ENCODE data around the gene ARFGEF3. TPM values are rescaled to one million over a fixed set of nuclear protein-coding genes. Genes with fewer than 3 reads are reported as not detected.
A peak's percentile ranks its signal among the peaks of the same experiment; 100 is the strongest.

The ARFGEF3 gene
- total RNA-seq, 3 donors from 2014 or later (not counting 1 experiment from before 2014, with no cell fraction given): 0.05 to 0.09 TPM; not detected in 1

- Histone ChIP-seq H3K27me3 (ENCODE audit: control insufficient read depth, insufficient read depth, low read length) (no peaks in the 10 kb centered on the region), H3K4me1 (ENCODE audit: control insufficient read depth, insufficient read depth, low read length) (no peaks in the 10 kb centered on the region), H3K27ac (ENCODE audit: low read length) (no peak overlapping the region), H3K36me3 (ENCODE audit: control insufficient read depth, insufficient read depth, low read length) (no peaks in the 10 kb centered on the region), H3K4me3 (ENCODE audit: low read length) (no peak overlapping the region), H3K9me3 (ENCODE audit: control insufficient read depth, insufficient read depth, low read length) (no peaks in the 10 kb centered on the region)
- no peak for ATAC-seq
- DNase-seq: peak in 1 of 2 donors; percentile 26
- intact Hi-C loops (cut with micrococcal nuclease): no loop called here
- Mint-ChIP-seq H3K27me3 (ENCODE audit: low read depth in 2 of 2) (no peaks in the 10 kb centered on the region), H3K4me3 (no peak overlapping the region), H3K36me3 (no peaks in the 10 kb centered on the region), H3K4me1 (no peaks in the 10 kb centered on the region), H3K9me3 (no peaks in the 10 kb centered on the region), H3K27ac (no peak overlapping the region)
- 45% methylated on average over 6 of the region's 6 CpGs for WGBS (ENCODE audit: insufficient coverage)
- TF ChIP-seq, protein P1, sequence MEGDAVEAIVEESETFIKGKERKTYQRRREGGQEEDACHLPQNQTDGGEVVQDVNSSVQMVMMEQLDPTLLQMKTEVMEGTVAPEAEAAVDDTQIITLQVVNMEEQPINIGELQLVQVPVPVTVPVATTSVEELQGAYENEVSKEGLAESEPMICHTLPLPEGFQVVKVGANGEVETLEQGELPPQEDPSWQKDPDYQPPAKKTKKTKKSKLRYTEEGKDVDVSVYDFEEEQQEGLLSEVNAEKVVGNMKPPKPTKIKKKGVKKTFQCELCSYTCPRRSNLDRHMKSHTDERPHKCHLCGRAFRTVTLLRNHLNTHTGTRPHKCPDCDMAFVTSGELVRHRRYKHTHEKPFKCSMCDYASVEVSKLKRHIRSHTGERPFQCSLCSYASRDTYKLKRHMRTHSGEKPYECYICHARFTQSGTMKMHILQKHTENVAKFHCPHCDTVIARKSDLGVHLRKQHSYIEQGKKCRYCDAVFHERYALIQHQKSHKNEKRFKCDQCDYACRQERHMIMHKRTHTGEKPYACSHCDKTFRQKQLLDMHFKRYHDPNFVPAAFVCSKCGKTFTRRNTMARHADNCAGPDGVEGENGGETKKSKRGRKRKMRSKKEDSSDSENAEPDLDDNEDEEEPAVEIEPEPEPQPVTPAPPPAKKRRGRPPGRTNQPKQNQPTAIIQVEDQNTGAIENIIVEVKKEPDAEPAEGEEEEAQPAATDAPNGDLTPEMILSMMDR (IDR thresholded peaks at IDR 0.05): no peak
Measured at GRCh38 chr6:138289739-138290138, 128.0 kb downstream of the ARFGEF3 start.

DNA sequence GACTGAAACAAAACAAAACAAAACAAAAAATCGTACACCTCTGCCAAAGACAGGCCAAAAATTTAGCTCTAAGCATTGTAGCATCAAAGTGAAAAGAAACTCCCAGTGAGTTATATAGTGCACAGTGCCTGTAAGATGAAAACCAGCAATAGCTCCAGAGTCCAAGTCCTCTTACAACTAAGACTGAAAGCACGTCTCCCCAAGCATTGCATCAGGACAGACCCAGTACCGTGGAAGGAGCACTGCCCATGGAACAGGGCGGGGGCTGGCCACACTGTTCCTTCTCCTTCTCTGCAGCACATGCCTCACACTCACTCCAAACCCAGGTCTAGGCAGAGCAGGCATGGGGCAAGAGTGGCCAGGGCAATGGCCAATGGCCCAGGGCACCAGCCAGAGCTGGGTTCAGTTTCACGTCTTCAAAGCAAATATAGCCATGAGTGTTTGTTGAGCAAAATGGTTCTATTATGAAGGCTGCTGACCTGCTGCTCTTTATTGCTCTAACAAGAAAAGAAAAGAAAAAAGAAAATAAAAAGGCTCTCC lies 128.8 kb downstream of the ARFGEF3 start:
- intact Hi-C loops (cut with micrococcal nuclease): no loop called here
- WGBS (ENCODE audit: insufficient coverage): 76% methylated on average over 5 of the region's 5 CpGs
- Histone ChIP-seq H3K27me3 (ENCODE audit: control insufficient read depth, insufficient read depth, low read length) (no peaks in the 10 kb centered on the region), H3K4me1 (ENCODE audit: control insufficient read depth, insufficient read depth, low read length) (no peaks in the 10 kb centered on the region), H3K9me3 (ENCODE audit: control insufficient read depth, insufficient read depth, low read length) (no peaks in the 10 kb centered on the region), H3K4me3 (ENCODE audit: low read length) (no peak overlapping the region), H3K36me3 (ENCODE audit: control insufficient read depth, insufficient read depth, low read length) (no peaks in the 10 kb centered on the region), H3K27ac (ENCODE audit: low read length) (no peak overlapping the region)
- Mint-ChIP-seq H3K4me3 (no peak overlapping the region), H3K27ac (no peak overlapping the region), H3K9me3 (no peaks in the 10 kb centered on the region), H3K4me1 (no peaks in the 10 kb centered on the region), H3K36me3 (no peaks in the 10 kb centered on the region), H3K27me3 (ENCODE audit: low read depth in 2 of 2) (no peaks in the 10 kb centered on the region)
- ATAC-seq (no peak), DNase-seq (no peak)
- TF ChIP-seq, protein P1 (IDR thresholded peaks at IDR 0.05): no peak

GRCh38 chr6:138291036-138291848 lies 129.5 kb downstream of the ARFGEF3 start:
- Histone ChIP-seq H3K4me1 (ENCODE audit: control insufficient read depth, insufficient read depth, low read length) (no peaks in the 10 kb centered on the region), H3K27ac (ENCODE audit: low read length) (no peak overlapping the region), H3K9me3 (ENCODE audit: control insufficient read depth, insufficient read depth, low read length) (no peaks in the 10 kb centered on the region), H3K27me3 (ENCODE audit: control insufficient read depth, insufficient read depth, low read length) (no peaks in the 10 kb centered on the region), H3K36me3 (ENCODE audit: control insufficient read depth, insufficient read depth, low read length) (no peaks in the 10 kb centered on the region), H3K4me3 (ENCODE audit: low read length) (no peak overlapping the region)
- intact Hi-C loops (cut with micrococcal nuclease): no loop called here
- Mint-ChIP-seq H3K9me3 (no peaks in the 10 kb centered on the region), H3K4me3 (no peak overlapping the region), H3K27ac (no peak overlapping the region), H3K27me3 (ENCODE audit: low read depth in 2 of 2) (no peaks in the 10 kb centered on the region), H3K36me3 (no peaks in the 10 kb centered on the region), H3K4me1 (no peaks in the 10 kb centered on the region)
- no peak for ATAC-seq
- TF ChIP-seq, protein P1 (IDR thresholded peaks at IDR 0.05): no peak
- no peak for DNase-seq
- WGBS (ENCODE audit: insufficient coverage): 88% methylated on average over 20 of the region's 21 CpGs

All from natural killer cell (primary cell).